ENCODE results near the gene LUC7L.
"Not testable (repeated sequence)": the region's sequence is repeated elsewhere in the genome, so short reads cannot be mapped to it uniquely, and the experiment has no call there.

Gene LUC7L

DNA sequence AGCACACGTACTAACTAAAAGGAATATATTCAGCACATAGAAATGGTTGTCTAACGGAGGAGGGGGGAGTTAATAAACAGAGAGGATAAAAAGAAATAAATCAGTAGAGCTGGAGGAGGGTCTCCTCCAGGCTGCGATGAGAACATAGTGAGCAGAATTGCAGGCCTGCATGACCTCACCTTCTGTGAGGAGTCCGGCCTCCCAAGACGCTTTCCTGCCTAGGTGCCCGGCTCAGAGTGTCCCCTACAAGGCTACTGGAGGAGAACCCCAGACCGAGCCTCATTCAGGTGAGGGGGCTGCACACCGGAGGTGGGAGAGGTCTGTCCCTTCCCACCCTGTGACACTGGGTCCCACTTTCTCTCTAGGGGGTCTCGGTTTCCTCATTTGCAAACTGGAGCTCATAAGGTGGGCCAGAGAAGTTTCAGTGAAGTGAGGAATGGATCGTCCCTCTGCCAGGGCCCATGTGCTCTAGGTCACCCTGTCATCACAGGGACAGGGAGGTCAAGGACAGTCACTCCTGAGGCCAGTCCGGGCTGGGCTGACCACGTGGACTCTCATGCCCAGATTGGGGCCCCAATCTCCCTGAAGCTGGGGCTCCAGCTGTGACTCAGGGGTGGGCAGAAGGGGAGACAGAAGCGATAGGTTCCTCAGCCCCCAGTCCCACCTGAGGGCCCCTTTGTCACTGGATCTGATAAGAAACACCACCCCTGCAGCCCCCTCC, 66.8 kb downstream of the LUC7L start:
- no peaks in the 10 kb centered on the region for H3K4me1 ChIP-seq (ENCODE audit: insufficient read depth, poor library complexity, severe bottlenecking)
- H3K27me3 ChIP-seq (ENCODE audit: insufficient read depth, poor library complexity, severe bottlenecking): peaks cover 26% of the 10 kb centered on the region
- H3K36me3 ChIP-seq (ENCODE audit: low read depth): no peaks in the 10 kb centered on the region
- H3K4me3 ChIP-seq (ENCODE audit: severe bottlenecking): no peak overlapping the region
- no peak for DNase-seq (ENCODE audit: low spot score)
- TF ChIP-seq, protein P1, sequence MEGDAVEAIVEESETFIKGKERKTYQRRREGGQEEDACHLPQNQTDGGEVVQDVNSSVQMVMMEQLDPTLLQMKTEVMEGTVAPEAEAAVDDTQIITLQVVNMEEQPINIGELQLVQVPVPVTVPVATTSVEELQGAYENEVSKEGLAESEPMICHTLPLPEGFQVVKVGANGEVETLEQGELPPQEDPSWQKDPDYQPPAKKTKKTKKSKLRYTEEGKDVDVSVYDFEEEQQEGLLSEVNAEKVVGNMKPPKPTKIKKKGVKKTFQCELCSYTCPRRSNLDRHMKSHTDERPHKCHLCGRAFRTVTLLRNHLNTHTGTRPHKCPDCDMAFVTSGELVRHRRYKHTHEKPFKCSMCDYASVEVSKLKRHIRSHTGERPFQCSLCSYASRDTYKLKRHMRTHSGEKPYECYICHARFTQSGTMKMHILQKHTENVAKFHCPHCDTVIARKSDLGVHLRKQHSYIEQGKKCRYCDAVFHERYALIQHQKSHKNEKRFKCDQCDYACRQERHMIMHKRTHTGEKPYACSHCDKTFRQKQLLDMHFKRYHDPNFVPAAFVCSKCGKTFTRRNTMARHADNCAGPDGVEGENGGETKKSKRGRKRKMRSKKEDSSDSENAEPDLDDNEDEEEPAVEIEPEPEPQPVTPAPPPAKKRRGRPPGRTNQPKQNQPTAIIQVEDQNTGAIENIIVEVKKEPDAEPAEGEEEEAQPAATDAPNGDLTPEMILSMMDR (IDR thresholded peaks at IDR 0.05; ENCODE audit: poor library complexity, severe bottlenecking): no peak
- ATAC-seq (ENCODE audit: low read depth): no peak
- no peak overlapping the region for H3K27ac ChIP-seq (ENCODE audit: poor library complexity, severe bottlenecking)
- no peaks in the 10 kb centered on the region for H3K9me3 ChIP-seq (ENCODE audit: severe bottlenecking)

DNA sequence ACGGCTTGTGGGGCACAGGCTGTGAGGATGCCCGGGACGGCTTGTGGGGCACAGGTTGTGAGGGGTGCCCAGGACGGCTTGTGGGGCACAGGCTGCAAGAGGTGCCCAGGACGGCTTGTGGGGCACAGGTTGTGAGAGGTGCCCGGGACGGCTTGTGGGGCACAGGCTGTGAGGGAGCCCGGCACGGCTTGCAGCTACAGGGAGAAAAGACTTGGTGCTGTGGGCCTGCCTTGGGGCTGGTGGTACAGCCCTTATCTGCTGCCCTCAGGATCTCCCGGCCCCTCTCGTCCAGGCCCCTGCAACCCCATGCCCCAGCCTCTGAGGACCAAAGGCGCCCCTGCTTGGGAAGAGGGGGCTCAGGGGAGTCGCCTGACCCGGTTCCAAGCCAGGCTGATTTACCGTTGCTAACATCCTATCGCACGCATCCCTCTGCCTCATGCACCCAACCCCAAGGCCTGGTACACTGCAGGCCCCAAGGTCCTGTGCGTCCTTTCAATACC, 68.5 kb downstream of the LUC7L start:
- H3K27ac ChIP-seq (ENCODE audit: poor library complexity, severe bottlenecking): no peak overlapping the region
- H3K36me3 ChIP-seq (ENCODE audit: low read depth): no peaks in the 10 kb centered on the region
- H3K4me3 ChIP-seq (ENCODE audit: severe bottlenecking): no peak overlapping the region
- TF ChIP-seq, protein P1 (IDR thresholded peaks at IDR 0.05; ENCODE audit: poor library complexity, severe bottlenecking): no peak
- ATAC-seq (ENCODE audit: low read depth) (no peak), DNase-seq (ENCODE audit: low spot score) (no peak)
- no peaks in the 10 kb centered on the region for H3K4me1 ChIP-seq (ENCODE audit: insufficient read depth, poor library complexity, severe bottlenecking)
- no peaks in the 10 kb centered on the region for H3K9me3 ChIP-seq (ENCODE audit: severe bottlenecking)
- peaks cover 9% of the 10 kb centered on the region for H3K27me3 ChIP-seq (ENCODE audit: insufficient read depth, poor library complexity, severe bottlenecking)

DNA sequence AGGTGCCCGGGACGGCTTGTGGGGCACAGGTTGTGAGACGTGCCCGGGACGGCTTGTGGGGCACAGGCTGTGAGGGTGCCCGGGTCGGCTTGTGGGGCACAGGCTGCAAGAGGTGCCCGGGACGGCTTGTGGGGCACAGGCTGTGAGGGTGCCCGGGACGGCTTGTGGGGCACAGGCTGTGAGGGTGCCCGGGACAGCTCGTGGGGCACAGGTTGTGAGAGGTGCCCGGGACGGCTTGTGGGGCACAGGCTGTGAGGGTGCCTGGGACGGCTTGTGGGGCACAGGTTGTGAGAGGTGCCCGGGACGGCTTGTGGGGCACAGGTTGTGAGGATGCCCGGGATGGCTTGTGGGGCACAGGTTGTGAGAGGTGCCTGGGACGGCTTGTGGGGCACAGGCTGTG, 69.0 kb downstream of the LUC7L start:
- H3K9me3 ChIP-seq (ENCODE audit: severe bottlenecking); H3K27me3 ChIP-seq (ENCODE audit: insufficient read depth, poor library complexity, severe bottlenecking); DNase-seq (ENCODE audit: low spot score): not testable (repeated sequence)

DNA sequence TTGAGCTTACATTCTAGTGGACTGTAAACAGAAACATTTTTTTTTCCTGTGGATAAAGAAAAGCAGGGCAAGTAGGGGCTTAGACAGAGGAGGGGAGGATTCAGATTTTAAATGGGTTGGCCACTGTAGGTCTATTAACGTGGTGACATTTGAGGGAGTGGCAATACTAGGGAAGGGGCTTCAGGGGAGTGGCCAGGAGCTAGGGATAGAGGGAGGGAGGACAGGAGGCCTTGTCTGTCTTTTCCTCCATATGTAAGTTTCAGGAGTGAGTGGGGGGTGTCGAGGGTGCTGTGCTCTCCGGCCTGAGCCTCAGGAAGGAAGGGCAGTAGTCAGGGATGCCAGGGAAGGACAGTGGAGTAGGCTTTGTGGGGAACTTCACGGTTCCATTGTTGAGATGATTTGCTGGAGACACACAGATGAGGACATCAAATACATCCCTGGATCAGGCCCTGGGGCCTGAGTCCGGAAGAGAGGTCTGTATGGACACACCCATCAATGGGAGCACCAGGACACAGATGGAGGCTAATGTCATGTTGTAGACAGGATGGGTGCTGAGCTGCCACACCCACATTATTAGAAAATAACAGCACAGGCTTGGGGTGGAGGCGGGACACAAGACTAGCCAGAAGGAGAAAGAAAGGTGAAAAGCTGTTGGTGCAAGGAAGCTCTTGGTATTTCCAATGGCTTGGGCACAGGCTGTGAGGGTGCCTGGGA, 70.0 kb downstream of the LUC7L start:
- Histone ChIP-seq H3K27me3 (ENCODE audit: insufficient read depth, poor library complexity, severe bottlenecking) (no peaks in the 10 kb centered on the region), H3K9me3 (ENCODE audit: severe bottlenecking) (no peaks in the 10 kb centered on the region)
- ATAC-seq (ENCODE audit: low read depth): peak; percentile 15; the same call in 1 of the 3 replicates

More for the DNA sequence above, 69.0 kb downstream of the LUC7L start:
- H3K4me3 ChIP-seq (ENCODE audit: severe bottlenecking); ATAC-seq (ENCODE audit: low read depth); H3K36me3 ChIP-seq (ENCODE audit: low read depth); H3K27ac ChIP-seq (ENCODE audit: poor library complexity, severe bottlenecking); H3K4me1 ChIP-seq (ENCODE audit: insufficient read depth, poor library complexity, severe bottlenecking): not testable (repeated sequence)

DNA sequence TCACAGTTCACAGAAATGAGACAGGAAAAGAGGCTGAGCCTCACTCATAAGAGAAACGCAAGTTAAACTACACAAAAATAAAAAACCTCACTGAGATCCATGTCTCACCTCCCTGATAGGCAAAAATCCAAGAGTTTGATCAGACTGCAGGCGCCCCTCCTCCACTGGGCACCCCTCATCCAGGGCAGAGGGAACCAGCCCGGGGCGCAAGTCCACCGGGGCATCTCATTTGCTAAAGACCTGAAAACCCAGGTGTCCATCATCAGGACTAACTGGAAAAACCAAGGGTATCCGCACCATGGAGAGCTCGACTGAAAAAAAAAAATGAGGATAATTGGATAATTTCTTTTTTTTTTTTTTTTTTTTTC, 74.2 kb downstream of the LUC7L start:
- no peaks in the 10 kb centered on the region for H3K9me3 ChIP-seq (ENCODE audit: severe bottlenecking)
- H3K4me3 ChIP-seq (ENCODE audit: severe bottlenecking): peak overlapping the region; percentile 39
- no peak overlapping the region for H3K27ac ChIP-seq (ENCODE audit: poor library complexity, severe bottlenecking)
- H3K36me3 ChIP-seq (ENCODE audit: low read depth): no peaks in the 10 kb centered on the region
- ATAC-seq (ENCODE audit: low read depth): no peak
- TF ChIP-seq, protein P1 (IDR thresholded peaks at IDR 0.05; ENCODE audit: poor library complexity, severe bottlenecking): no peak
- no peaks in the 10 kb centered on the region for H3K4me1 ChIP-seq (ENCODE audit: insufficient read depth, poor library complexity, severe bottlenecking)
- H3K27me3 ChIP-seq (ENCODE audit: insufficient read depth, poor library complexity, severe bottlenecking): no peaks in the 10 kb centered on the region
- DNase-seq (ENCODE audit: low spot score): no peak

More for the DNA sequence above, 70.0 kb downstream of the LUC7L start:
- Histone ChIP-seq H3K36me3 (ENCODE audit: low read depth) (no peaks in the 10 kb centered on the region), H3K4me1 (ENCODE audit: insufficient read depth, poor library complexity, severe bottlenecking) (no peaks in the 10 kb centered on the region), H3K27ac (ENCODE audit: poor library complexity, severe bottlenecking) (no peak overlapping the region), H3K4me3 (ENCODE audit: severe bottlenecking) (no peak overlapping the region)
- TF ChIP-seq, protein P1 (IDR thresholded peaks at IDR 0.05; ENCODE audit: poor library complexity, severe bottlenecking): no peak
- no peak for DNase-seq (ENCODE audit: low spot score)

Data from RWPE2 (cell line).